Esophagus muscularis mucosa (tissue), 4 donors: Measurements from ENCODE around the gene BRAT1.

Experiments
- EP300 ChIP-seq: sonication (generic); formaldehyde crosslinking; IDR thresholded peaks from one replicate; pipeline ENCODE4 v1.6.1; 2017; ENCODE audit warnings: antibody characterized with exemption
- POLR2A ChIP-seq: fragments of 450-650 bp; IDR thresholded peaks from one replicate; pipeline ENCODE4 v1.6.1; 2017; ENCODE audit warnings: antibody characterized with exemption, moderate library complexity, mild to moderate bottlenecking, low read depth
- TF ChIP-seq, protein P1 (sequence below), 3 experiments: fragments of 200-600 bp in 2 of 3; fragments of 450-650 bp in 1 of 3; sonication (generic) in 2 of 3; IDR thresholded peaks; one replicate each; pipeline ENCODE4 v1.5.1; 2017 to 2019; ENCODE audit warnings: antibody characterized with exemption in 3 of 3, mild to moderate bottlenecking in 2 of 3, moderate library complexity in 1 of 3

GRCh38 chr7:2517678-2518507 lies 37.4 kb downstream of the BRAT1 start:
- TF ChIP-seq EP300 (no peak), POLR2A (no peak)
- TF ChIP-seq, protein P1, sequence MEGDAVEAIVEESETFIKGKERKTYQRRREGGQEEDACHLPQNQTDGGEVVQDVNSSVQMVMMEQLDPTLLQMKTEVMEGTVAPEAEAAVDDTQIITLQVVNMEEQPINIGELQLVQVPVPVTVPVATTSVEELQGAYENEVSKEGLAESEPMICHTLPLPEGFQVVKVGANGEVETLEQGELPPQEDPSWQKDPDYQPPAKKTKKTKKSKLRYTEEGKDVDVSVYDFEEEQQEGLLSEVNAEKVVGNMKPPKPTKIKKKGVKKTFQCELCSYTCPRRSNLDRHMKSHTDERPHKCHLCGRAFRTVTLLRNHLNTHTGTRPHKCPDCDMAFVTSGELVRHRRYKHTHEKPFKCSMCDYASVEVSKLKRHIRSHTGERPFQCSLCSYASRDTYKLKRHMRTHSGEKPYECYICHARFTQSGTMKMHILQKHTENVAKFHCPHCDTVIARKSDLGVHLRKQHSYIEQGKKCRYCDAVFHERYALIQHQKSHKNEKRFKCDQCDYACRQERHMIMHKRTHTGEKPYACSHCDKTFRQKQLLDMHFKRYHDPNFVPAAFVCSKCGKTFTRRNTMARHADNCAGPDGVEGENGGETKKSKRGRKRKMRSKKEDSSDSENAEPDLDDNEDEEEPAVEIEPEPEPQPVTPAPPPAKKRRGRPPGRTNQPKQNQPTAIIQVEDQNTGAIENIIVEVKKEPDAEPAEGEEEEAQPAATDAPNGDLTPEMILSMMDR (IDR thresholded peaks at IDR 0.05): no peak
